ENCODE results near the gene CCNY. TPM values are rescaled to one million over a fixed set of nuclear protein-coding genes. Genes with fewer than 3 reads are reported as not detected.

Gene CCNY
- total RNA-seq, 4 donors from 2014 or later: 37.5 to 56.3 (median 43.9) TPM

DNA sequence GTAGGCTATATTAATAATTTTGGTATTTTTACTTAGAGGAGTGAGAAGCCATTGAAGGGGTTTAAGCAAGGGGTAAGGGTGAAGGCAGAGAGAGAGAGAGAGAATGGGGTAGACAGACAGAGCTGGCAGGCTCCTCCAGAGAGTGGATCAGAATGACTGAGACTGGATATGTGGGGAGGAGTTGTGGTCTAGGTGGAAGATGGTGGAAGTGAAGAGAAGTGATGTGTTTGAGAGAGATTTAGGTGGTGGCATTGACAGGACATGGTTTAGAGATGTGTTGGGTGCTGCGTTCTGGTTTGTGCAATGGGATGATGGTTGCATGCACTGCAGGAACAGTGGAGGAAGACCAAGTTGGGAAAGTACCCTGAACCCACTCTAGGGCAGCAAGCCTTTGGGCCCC, 92.2 kb downstream of the CCNY start:
- H3K4me1 ChIP-seq: peaks cover 7 to 24% of the 10 kb centered on the region in 2 donors
- H3K4me3 ChIP-seq (replicated peaks in 1 of 3): no peak overlapping the region
- H3K36me3 ChIP-seq: no peaks in the 10 kb centered on the region
- intact Hi-C loops (cut with DNase I): no loop called here
- no peaks in the 10 kb centered on the region for H3K9me3 ChIP-seq
- DNase-seq: no peak
- H3K27me3 ChIP-seq: no peaks in the 10 kb centered on the region
- WGBS, 2 donors: 91 to 98% methylated on average over 1 of the region's 1 CpG
- H3K27ac ChIP-seq: no peak overlapping the region
- no peak for TF ChIP-seq POLR2A (IDR thresholded peaks at IDR 0.05)
- TF ChIP-seq, protein P1, sequence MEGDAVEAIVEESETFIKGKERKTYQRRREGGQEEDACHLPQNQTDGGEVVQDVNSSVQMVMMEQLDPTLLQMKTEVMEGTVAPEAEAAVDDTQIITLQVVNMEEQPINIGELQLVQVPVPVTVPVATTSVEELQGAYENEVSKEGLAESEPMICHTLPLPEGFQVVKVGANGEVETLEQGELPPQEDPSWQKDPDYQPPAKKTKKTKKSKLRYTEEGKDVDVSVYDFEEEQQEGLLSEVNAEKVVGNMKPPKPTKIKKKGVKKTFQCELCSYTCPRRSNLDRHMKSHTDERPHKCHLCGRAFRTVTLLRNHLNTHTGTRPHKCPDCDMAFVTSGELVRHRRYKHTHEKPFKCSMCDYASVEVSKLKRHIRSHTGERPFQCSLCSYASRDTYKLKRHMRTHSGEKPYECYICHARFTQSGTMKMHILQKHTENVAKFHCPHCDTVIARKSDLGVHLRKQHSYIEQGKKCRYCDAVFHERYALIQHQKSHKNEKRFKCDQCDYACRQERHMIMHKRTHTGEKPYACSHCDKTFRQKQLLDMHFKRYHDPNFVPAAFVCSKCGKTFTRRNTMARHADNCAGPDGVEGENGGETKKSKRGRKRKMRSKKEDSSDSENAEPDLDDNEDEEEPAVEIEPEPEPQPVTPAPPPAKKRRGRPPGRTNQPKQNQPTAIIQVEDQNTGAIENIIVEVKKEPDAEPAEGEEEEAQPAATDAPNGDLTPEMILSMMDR (IDR thresholded peaks at IDR 0.05): no peak

DNA sequence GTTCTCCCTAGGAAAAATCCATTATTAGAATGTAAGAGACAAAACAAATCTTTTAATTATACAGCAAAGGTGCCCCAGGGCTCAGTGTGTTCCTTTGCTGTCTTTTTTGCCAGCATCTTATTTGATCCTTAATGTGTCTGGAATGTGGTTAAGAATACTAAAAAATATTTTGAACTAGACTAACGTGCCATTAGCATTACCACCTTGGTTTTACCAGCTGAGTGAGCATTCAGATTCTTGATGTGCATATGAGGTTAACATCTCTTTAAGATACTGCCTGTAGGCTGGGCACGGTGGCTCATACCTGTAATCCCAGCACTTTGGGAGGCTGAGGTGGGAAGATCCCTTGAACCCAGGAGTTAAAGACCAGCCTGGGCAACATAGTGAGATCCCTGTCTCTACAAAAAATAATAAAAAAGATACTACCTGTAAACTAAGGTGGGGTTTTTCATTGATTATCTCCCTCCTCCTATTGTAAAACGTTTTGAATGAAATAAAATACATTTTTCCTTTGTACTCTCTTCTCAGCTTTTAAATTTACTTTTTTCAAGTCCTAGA, 96.6 kb downstream of the CCNY start:
- no peak for DNase-seq
- 82% methylated on average over 3 of the region's 3 CpGs for WGBS, 2 donors
- TF ChIP-seq POLR2A (IDR thresholded peaks at IDR 0.05): no peak
- TF ChIP-seq, protein P1 (IDR thresholded peaks at IDR 0.05): no peak

DNA sequence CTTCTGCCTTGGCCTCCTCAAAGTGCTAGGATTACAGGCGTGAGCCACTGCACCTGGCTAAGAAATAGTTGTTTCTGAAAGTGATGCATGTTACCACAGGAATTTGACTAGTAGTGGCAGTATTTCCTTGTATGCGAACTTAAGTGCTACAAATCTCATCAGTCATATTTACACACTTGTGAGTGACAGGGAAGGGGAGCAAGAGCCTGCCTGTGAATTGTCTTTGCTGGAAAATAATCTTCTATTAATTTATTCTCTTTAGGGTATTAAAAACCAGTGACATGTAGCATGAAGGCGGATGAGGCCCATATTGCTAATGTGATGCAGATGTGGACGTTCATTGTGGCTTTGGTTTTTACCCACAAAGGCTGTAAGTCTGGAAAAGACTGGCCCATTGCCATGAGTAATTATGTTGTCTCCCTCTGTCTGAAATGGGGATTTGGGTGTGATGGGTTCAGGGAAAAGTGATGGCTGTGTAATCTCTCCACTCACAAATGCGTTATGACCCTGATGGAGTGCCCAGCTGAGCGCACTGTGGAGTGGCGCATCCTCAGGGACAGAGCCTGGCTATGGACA, 97.6 kb downstream of the CCNY start:
- no peak for DNase-seq
- H3K36me3 ChIP-seq: no peaks in the 10 kb centered on the region
- H3K4me3 ChIP-seq (replicated peaks in 1 of 3): no peak overlapping the region
- intact Hi-C loops (cut with DNase I): no loop called here
- H3K27ac ChIP-seq: no peak overlapping the region
- H3K9me3 ChIP-seq: no peaks in the 10 kb centered on the region
- WGBS, 2 donors: 89 to 92% methylated on average over 7 of the region's 7 CpGs
- no peaks in the 10 kb centered on the region for H3K27me3 ChIP-seq
- no peak for TF ChIP-seq POLR2A (IDR thresholded peaks at IDR 0.05)
- TF ChIP-seq, protein P1 (IDR thresholded peaks at IDR 0.05): no peak
- no peaks in the 10 kb centered on the region for H3K4me1 ChIP-seq

More for the DNA sequence above, 96.6 kb downstream of the CCNY start:
- Histone ChIP-seq H3K27ac (no peak overlapping the region), H3K36me3 (no peaks in the 10 kb centered on the region), H3K4me1 (no peaks in the 10 kb centered on the region), H3K4me3 (replicated peaks in 1 of 3) (no peak overlapping the region), H3K9me3 (no peaks in the 10 kb centered on the region), H3K27me3 (no peaks in the 10 kb centered on the region)
- intact Hi-C loops (cut with DNase I): no loop called here

DNA sequence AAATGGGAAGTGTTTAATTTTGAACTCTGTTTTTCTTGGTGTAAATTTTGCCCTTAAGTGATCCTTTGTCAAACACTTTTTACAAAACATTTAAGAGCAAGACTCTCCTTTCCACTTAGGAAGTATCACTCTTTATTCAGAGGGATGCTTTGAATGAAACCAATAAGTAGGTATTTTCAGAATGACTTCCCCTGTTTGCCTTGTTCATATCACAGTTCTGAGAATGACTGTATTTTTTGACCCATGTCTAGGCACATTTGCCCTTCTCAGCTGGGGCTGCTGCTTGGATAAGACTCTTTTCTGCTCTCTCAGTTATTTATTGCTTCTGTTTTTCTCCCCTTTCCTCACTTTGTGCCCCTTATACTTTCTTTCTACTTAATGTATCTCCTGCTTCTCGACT, 98.2 kb downstream of the CCNY start:
- WGBS, 2 donors: 92 to 100% methylated on average over 1 of the region's 1 CpG
- no peaks in the 10 kb centered on the region for H3K9me3 ChIP-seq
- H3K36me3 ChIP-seq: no peaks in the 10 kb centered on the region
- intact Hi-C loops (cut with DNase I): no loop called here
- no peak overlapping the region for H3K27ac ChIP-seq
- H3K4me3 ChIP-seq (replicated peaks in 1 of 3): no peak overlapping the region
- no peaks in the 10 kb centered on the region for H3K27me3 ChIP-seq
- no peaks in the 10 kb centered on the region for H3K4me1 ChIP-seq
- DNase-seq: no peak
- TF ChIP-seq, protein P1 (IDR thresholded peaks at IDR 0.05): no peak
- TF ChIP-seq POLR2A (IDR thresholded peaks at IDR 0.05): no peak

DNA sequence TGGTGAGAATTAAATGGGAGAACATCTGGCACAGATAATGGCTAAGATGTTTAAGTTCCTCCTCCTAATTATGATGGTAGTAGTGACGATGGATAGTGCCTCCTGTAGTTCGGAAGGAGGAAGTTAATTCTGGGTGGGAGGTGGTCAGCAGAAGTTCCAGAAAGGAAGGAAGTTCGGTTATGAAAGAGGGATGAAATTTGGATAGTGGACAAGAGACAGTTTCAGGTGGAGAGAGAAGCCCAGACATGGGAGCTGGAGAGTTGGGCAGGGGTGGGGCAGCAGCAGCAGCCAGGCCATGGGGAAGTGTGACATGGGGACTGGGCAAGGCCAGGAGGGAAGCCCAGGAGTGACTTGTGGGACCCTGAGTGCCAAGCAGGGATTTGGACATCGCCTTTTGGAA, 99.5 kb downstream of the CCNY start:
- H3K4me3 ChIP-seq (replicated peaks in 1 of 3): no peak overlapping the region
- intact Hi-C loops (cut with DNase I): no loop called here
- WGBS, 2 donors: 81 to 84% methylated on average over 4 of the region's 4 CpGs
- H3K4me1 ChIP-seq: no peaks in the 10 kb centered on the region
- TF ChIP-seq, protein P1 (IDR thresholded peaks at IDR 0.05): no peak
- no peak for TF ChIP-seq POLR2A (IDR thresholded peaks at IDR 0.05)
- no peaks in the 10 kb centered on the region for H3K36me3 ChIP-seq
- H3K27ac ChIP-seq: no peak overlapping the region
- DNase-seq: no peak
- H3K27me3 ChIP-seq: no peaks in the 10 kb centered on the region
- no peaks in the 10 kb centered on the region for H3K9me3 ChIP-seq
